ENCODE results near the gene GAMT. TPM values are rescaled to one million over a fixed set of nuclear protein-coding genes. Genes with fewer than 3 reads are reported as not detected.

The GAMT gene
- total RNA-seq, 1 experiment from 2014 or later: 22.1 TPM

- Histone ChIP-seq H3K4me3 (peak overlapping the region; percentile 59), H3K36me3 (peaks cover 12% of the 10 kb centered on the region), H3K9me3 (no peaks in the 10 kb centered on the region), H3K27me3 (no peaks in the 10 kb centered on the region)
- DNase-seq: no peak
These were observed 46.3 kb downstream of the GAMT start for GRCh38 chr19:1354970-1355567.

DNA sequence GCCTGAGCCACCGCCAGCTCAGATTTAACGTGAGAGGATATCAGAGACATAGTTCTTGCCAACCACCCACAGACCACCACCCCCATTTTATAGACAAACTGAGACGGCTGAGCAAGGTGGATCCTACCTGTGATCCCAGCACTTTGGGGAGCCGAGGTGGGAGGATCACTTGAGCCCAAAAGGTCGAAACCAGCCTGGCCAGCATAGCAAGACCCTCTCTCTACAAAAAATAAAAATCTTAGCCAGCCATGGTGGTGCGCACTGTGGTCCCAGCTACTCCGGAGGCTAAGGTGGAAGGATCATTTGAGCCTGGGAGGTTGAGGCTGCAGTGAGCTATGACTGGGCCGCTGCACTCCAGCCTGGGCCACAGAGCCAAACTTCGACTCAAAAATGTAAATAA lies 48.2 kb downstream of the GAMT start:
- no peaks in the 10 kb centered on the region for H3K9me3 ChIP-seq
- DNase-seq: no peak
- no peak overlapping the region for H3K4me3 ChIP-seq
- H3K36me3 ChIP-seq: peaks cover 5% of the 10 kb centered on the region
- no peaks in the 10 kb centered on the region for H3K27me3 ChIP-seq

GRCh38 chr19:1351381-1351851 lies 49.9 kb downstream of the GAMT start:
- no peaks in the 10 kb centered on the region for H3K36me3 ChIP-seq
- H3K9me3 ChIP-seq: no peaks in the 10 kb centered on the region
- H3K27me3 ChIP-seq: no peaks in the 10 kb centered on the region
- no peak for DNase-seq
- no peak overlapping the region for H3K4me3 ChIP-seq

DNA sequence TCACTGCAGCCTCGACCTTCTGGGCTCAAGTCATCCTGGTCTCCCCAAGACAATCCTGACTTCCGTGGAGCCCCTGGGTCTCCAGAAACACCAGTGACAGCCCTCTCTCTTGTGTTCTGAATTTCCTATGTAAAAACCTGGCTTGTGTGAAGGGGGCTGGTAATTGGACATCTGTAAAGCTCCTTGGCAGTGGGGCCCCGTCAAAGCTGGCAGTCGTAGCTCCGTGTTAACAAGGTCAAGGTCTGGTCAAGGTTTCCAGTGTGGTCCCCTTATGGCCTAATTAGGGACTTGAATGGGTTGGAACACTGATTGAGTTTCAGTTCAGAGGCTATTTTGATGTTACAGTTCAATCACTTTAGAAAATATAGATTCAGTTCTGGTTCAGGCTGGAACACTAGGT lies 50.5 kb downstream of the GAMT start:
- Histone ChIP-seq H3K27me3 (no peaks in the 10 kb centered on the region), H3K4me3 (no peak overlapping the region), H3K9me3 (no peaks in the 10 kb centered on the region), H3K36me3 (no peaks in the 10 kb centered on the region)
- no peak for DNase-seq

DNA sequence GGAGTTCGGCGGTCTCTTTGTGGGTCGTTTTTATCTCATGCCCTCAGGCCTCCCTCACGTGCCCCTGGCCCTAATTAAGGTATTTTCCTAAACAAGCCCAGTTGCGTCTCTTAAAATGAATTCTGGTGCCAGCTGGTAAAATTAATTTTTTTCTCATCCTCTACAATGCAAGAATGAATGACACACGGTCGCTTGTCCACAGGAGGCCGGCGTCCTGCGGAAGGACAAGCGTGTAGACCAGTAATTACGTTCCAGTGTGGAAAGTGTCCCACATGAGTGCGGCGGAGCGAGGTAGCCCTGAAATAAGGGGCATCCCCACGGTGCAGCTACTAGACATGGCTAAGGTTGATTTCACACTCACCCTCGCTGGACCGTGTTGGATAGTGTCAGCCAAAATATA lies 52.1 kb downstream of the GAMT start:
- no peak for DNase-seq
- no peaks in the 10 kb centered on the region for H3K36me3 ChIP-seq
- no peak overlapping the region for H3K4me3 ChIP-seq
- H3K9me3 ChIP-seq: no peaks in the 10 kb centered on the region
- no peaks in the 10 kb centered on the region for H3K27me3 ChIP-seq

Other genes with a start within 250 kb of the GAMT start
- gene SBNO2, start 227.3 kb downstream of the GAMT start, total RNA-seq (2014; rRNA removed; shearing (Covaris generic); ENCODE audit: low replicate concordance): 15.6 and 22.7 TPM in 2 replicates
- gene STK11, start 195.8 kb downstream of the GAMT start, total RNA-seq (2014; rRNA removed; shearing (Covaris generic); ENCODE audit: low replicate concordance): 43.2 and 51.5 TPM in 2 replicates
- 0.30 and 0.35 TPM in 2 replicates for gene CBARP, start 163.5 kb downstream of the GAMT start, total RNA-seq (2014; rRNA removed; shearing (Covaris generic); ENCODE audit: low replicate concordance)
- 29.4 and 33.8 TPM in 2 replicates for gene ATP5F1D, start 159.8 kb downstream of the GAMT start, total RNA-seq (2014; rRNA removed; shearing (Covaris generic); ENCODE audit: low replicate concordance)
- 4.6 and 5.7 TPM in 2 replicates for gene MIDN, start 153.0 kb downstream of the GAMT start, total RNA-seq (2014; rRNA removed; shearing (Covaris generic); ENCODE audit: low replicate concordance)
- 64.1 and 68.5 TPM in 2 replicates for gene CIRBP, start 132.2 kb downstream of the GAMT start, total RNA-seq (2014; rRNA removed; shearing (Covaris generic); ENCODE audit: low replicate concordance)
- 32.2 and 57.2 TPM in 2 replicates for gene FAM174C, start 126.0 kb downstream of the GAMT start, total RNA-seq (2014; rRNA removed; shearing (Covaris generic); ENCODE audit: low replicate concordance)
- 0.76 TPM in 1 of 2 replicates, not detected in the other for gene EFNA2, start 115.7 kb downstream of the GAMT start, total RNA-seq (2014; rRNA removed; shearing (Covaris generic); ENCODE audit: low replicate concordance)
- gene NDUFS7, start 17.6 kb downstream of the GAMT start, total RNA-seq (2014; rRNA removed; shearing (Covaris generic); ENCODE audit: low replicate concordance): 19.3 and 49.5 TPM in 2 replicates
- gene DAZAP1, start 6.0 kb upstream of the GAMT start, total RNA-seq (2014; rRNA removed; shearing (Covaris generic); ENCODE audit: low replicate concordance): 107 and 149 TPM in 2 replicates
- gene RPS15, start 36.9 kb upstream of the GAMT start, total RNA-seq (2014; rRNA removed; shearing (Covaris generic); ENCODE audit: low replicate concordance): 702 and 820 TPM in 2 replicates
- gene APC2, start 48.6 kb upstream of the GAMT start, total RNA-seq (2014; rRNA removed; shearing (Covaris generic); ENCODE audit: low replicate concordance): 0.59 and 2.0 TPM in 2 replicates
- 25.6 and 51.6 TPM in 2 replicates for gene C19orf25, start 77.7 kb upstream of the GAMT start, total RNA-seq (2014; rRNA removed; shearing (Covaris generic); ENCODE audit: low replicate concordance)
- 0.40 and 9.0 TPM in 2 replicates for gene PCSK4, start 88.8 kb upstream of the GAMT start, total RNA-seq (2014; rRNA removed; shearing (Covaris generic); ENCODE audit: low replicate concordance)
- gene REEP6, start 89.6 kb upstream of the GAMT start, total RNA-seq (2014; rRNA removed; shearing (Covaris generic); ENCODE audit: low replicate concordance): 0.99 and 1.9 TPM in 2 replicates
- gene ADAMTSL5, start 111.5 kb upstream of the GAMT start, total RNA-seq (2014; rRNA removed; shearing (Covaris generic); ENCODE audit: low replicate concordance): 1.1 TPM in 1 of 2 replicates, not detected in the other
- gene PLK5, start 122.5 kb upstream of the GAMT start, total RNA-seq (2014; rRNA removed; shearing (Covaris generic); ENCODE audit: low replicate concordance): not detected in 2 replicates
- gene MEX3D, start 166.8 kb upstream of the GAMT start, total RNA-seq (2014; rRNA removed; shearing (Covaris generic); ENCODE audit: low replicate concordance): 26.0 and 27.5 TPM in 2 replicates
- gene MBD3, start 191.3 kb upstream of the GAMT start, total RNA-seq (2014; rRNA removed; shearing (Covaris generic); ENCODE audit: low replicate concordance): 75.8 and 119 TPM in 2 replicates
- gene UQCR11, start 203.9 kb upstream of the GAMT start, total RNA-seq (2014; rRNA removed; shearing (Covaris generic); ENCODE audit: low replicate concordance): 59.5 and 192 TPM in 2 replicates